ENCODE measurements around the gene SRRT.

SRRT gene, protein sequence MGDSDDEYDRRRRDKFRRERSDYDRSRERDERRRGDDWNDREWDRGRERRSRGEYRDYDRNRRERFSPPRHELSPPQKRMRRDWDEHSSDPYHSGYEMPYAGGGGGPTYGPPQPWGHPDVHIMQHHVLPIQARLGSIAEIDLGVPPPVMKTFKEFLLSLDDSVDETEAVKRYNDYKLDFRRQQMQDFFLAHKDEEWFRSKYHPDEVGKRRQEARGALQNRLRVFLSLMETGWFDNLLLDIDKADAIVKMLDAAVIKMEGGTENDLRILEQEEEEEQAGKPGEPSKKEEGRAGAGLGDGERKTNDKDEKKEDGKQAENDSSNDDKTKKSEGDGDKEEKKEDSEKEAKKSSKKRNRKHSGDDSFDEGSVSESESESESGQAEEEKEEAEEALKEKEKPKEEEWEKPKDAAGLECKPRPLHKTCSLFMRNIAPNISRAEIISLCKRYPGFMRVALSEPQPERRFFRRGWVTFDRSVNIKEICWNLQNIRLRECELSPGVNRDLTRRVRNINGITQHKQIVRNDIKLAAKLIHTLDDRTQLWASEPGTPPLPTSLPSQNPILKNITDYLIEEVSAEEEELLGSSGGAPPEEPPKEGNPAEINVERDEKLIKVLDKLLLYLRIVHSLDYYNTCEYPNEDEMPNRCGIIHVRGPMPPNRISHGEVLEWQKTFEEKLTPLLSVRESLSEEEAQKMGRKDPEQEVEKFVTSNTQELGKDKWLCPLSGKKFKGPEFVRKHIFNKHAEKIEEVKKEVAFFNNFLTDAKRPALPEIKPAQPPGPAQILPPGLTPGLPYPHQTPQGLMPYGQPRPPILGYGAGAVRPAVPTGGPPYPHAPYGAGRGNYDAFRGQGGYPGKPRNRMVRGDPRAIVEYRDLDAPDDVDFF

DNA sequence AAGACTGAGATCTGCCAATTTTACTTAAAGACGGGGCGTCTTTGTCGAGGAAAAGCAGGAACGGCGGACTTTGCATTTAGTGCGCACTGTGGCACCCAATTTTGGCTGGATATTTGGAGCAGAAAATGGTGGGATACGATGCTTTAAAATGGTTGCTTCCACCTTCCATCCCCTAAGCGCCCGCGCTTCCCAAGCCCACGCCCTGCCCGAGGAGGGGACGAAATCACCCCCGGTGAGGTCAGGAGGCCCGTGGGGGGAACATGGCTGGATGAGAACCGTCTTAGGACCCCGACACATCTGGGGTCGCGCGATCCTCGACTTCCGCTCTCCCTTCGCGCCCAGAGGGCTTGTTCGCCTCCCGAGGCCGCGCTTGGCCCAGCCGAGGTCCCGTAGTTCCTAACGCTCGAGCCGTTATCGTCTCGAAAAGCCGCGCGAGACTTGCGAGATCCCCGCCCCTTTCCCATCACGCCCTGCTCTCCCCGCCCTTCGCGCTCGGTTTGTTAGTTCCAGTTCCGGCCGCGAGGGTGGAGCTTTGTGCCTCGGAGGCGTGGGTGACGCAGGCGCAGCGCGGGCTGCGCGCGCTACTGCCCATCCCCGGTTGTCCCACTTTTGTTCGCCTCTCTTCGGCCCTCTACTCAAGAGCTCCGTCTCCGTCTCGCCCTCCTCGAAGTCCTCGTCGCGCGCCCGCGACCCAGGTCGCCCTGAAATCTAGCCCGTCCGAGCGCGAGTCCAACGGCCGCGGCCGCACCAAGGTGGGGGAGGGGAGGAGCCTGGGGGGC lies at the start of gene SRRT:
SRRT (plus strand) TSS at position 527 of the 779 bp plus-strand sequence. CDS start 488 bp downstream, outside the sequence.
- peak; percentile 98 for FAIRE-seq

DNA sequence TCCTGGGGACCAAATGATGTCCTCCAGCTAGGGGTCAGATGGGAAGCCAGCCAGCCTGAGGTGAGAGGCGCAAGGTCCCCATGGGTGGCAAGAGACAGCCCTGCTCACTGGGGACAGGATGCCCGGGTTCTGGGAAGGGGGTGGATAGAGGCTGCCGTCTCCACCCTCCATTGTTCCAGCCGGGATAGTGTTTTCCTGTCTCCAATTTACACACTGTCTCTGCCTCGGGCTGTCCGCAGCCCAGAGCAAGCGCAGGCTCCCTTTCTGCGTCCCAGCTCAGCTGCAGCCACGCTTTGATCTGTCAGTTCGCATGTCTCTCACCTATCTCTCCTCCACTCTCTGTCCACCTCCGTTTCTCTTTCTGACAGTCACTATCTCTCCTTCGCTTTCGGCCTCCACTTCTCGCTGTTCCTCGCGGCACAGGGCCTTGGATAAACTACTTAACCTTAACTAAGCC lies 49.7 kb upstream of the SRRT start:
- FAIRE-seq = no peak

DNA sequence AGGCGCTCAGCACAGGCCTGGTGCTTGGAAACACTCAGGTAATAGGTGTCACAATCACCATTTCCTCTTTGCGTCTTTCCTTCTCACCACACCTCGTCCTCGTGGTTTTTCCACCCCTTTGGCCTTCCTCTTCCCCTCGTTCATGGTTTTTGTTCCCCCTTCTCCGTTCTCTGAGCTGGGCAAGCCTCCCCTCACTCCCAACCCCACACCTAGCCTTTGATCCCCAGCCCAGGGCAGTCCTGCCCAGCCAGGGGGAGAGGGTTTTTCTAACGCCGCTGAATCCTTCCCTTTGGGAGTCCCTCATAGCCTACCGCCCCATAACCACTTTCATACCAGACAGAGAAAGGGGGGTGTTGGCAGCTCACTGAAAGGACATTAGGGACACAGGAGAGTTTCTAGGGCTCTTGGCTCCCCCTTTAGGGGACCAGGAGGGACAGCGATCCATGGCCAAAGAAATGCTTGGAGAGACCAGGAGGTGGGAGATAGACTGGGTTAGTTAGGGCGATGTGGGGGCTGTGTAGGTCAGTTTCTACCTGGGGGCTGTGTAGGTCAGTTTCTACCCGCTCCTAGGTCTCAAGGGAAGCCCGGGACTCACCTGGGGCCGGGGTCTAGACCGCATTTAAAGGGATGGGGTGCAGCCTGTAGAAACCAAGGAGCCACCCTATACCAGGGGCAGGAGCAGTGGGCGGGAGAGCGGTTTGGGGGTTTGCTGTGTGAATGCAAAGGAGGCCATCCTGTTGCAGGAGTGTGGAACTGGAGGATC lies 49.0 kb upstream of the SRRT start:
- FAIRE-seq = no peak

DNA sequence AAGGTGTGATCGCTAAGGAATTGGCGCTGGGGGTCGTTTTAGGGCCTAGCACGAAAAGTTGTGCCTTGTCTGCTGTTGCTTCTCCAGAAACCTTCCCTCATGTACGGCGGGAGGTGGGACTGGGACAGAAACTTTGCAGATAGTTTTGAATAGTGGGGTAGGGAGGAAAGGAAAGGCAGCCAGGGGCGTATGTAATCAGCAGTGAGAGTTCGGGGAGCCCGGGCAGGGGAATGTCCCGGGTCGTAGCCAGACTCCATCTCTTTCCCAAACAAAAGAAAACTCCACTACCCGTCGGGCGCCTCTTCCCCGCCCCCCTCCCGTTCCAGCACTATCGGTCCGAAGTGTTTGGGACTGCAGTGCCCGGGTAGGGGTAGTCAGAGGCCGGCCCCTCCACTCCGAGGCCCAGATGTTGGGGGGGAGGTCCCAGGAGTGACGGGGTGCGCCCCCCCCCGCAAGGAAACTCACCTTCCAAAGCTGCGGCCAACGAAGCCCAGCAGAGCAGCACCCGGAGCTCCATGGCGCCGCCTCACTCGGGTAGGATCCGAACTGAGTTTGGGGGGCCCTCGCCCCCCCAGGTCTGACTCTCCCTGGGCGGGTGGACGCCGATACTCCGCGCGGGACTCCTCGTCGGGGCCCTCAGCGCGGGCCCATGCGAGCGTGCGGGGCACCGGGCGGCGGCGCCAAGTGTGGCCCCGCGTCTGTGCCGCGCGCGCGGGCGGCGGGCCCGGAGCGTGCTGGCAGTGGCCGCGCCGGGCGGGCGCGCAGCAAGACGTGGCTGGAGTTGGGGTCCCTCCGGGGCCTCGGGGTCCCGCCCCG lies 48.2 kb upstream of the SRRT start:
- no peak for FAIRE-seq

DNA sequence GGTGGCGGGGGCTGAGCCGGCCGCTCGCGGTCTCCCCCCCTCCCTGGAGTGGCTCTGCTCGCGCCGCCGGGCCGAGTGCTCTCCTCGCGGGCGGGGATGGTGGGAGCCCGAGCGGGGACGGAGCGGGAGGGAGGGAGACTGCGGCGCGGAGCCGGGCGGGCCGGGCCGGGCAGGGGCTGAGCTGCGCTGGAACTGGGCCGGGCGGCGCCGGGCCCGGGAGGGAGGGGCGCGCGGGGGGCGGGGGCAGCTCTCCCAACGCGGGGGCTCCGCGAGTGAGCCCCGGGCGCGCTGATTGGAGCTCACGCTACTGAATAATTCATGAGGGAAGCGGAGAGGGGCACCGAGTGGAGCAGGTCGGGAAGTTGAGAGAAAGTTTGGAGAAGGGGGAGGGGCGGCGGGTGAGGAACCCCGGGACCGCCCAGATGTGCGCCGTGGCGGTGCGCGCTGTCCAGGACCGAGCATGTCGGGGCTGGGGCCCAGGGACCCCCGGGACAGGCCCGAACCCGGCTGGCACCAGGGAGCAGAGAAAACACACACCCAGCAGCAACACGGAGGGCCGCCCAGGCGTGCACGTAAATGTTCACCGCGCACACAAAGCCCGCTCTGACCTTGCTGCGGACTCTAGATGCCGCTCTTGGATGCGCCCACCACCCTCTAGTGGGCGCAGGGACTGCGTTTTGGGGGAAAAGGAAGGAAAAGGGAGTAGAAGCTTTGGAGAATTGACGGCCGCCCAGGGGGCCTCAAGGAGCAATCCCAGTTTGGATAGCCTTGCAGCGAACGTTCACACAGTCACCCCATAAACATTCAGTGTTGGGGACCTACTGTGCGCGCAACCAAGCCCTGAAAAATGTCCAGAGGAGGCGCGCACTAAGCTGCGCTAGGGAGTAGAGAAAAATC lies 47.3 kb upstream of the SRRT start, which contains the start of gene EPHB4:
EPHB4 (minus strand) TSS at position 194 of the 897 bp plus-strand sequence. CDS start 493 bp downstream, outside the sequence.
- no peak for FAIRE-seq

DNA sequence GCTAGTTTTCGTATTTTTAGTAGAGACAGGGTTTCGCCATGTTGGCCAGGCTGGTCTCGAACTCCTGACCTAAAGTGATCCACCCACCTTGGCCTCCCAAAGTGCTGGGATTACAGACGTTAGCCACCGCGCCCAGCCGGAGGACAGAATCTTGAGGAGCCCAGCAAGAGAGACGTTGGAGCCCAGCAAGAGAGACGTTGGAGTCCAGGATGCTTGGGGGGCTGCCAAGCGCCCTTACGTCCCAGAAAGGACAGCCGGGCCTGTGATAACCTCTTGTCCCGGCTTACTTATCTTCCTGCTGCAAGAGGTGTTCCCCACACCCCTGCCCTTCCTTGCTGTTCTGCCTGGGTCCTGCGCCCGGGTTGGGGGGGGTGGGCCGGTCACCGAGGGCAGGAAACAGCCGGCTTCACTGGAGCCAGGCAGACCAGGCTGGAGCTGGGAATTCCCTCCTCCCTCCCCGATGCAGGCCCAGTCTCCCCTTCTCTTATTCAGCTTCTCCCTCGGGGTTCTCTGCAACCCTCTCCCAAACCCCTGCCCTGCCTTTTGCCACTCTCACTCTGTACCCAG lies 45.7 kb upstream of the SRRT start:
- no peak for FAIRE-seq

DNA sequence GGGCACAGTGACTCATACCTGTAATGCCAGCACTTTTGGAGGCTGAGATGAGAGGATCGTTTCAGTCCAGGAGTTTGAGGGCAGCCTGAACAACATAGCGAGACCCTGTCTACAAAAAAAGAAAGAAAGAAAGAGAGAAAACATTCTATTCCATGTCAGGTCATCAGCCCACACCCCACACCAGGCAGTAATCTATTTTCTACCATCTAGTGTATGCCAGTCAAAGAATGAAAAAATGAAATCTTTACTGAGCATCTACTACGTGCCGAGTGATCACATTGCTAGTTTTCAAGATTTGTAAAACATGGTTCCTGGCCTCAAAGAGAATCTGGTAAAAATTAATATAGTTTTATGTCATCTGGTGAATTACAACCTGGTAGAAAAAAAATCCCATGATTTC lies 44.5 kb upstream of the SRRT start:
- no peak for FAIRE-seq

DNA sequence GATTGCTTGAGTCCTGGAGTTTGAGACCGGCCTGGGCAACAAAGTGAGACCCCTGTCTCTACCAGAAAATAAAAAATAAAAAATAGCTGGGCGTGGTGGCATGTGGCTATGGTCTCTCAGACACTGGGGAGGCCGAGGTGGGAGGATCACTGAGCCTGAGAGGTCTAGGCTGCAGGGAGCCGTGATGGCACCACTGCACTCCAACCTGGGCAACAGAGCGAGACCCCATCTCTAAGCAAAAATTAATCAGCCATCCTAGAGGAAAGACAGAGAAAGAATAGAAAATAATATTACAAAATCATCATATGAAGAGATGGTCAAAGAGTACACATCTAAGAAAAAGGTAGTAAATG lies 42.6 kb upstream of the SRRT start:
- FAIRE-seq = no peak

DNA sequence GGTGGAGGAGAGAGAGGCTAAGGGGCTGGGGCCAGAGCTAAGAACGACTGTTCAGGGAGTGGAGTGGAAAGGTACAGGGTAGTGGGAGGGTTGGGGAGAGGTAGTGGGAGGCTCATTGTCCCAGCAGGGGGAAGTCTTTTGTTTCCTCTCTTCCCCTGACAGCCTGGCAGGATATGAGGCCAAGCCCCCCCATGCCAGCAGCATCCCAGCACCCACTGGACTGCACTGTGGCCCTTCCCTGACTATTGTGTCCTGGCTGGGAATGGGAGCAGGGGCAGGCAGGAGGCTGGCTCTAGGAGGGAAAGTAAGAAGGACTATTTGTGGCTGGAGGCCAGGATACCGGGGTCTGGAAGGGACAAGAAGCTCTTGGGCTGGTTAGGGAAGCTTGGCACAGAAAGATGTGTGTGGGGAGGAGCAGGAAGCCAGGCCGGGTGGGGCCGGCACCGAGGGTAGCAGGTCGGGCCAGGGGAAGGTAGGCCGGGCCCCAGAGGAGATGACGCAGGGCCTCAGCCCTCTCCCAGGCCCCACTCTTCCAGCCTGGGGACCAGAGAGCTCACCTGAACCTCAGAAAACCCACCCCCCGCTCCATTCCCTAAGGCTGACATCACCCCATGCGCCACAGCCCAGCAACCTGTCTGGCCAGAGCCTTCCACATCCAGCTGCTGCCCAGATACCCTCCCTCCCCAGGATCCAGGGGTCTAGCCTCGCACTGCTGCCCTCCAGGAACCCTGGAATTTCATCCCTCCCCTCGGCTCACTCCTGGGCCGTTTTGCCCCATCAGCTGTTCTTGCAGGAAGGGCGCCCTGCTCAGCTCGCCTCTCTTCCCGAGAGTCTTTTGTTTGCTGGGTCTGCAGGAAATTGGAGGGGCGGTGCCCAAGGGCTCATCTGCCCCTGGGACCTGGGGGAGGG lies 38.7 kb upstream of the SRRT start:
- FAIRE-seq = no peak

DNA sequence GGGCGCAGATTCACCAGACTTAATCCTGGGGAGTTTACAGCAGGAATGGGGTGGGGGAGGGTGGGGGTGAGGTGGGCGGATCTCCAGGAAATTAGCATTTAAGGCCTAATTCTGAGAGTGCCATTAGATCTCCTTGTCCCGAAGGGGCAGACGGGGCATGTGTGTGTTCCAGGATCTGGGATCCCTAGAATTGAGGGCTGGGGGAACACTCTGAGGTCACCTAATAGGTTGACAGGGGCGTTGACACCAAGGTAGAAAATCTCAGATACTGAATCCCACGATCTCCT lies 38.1 kb upstream of the SRRT start:
- FAIRE-seq = no peak

DNA sequence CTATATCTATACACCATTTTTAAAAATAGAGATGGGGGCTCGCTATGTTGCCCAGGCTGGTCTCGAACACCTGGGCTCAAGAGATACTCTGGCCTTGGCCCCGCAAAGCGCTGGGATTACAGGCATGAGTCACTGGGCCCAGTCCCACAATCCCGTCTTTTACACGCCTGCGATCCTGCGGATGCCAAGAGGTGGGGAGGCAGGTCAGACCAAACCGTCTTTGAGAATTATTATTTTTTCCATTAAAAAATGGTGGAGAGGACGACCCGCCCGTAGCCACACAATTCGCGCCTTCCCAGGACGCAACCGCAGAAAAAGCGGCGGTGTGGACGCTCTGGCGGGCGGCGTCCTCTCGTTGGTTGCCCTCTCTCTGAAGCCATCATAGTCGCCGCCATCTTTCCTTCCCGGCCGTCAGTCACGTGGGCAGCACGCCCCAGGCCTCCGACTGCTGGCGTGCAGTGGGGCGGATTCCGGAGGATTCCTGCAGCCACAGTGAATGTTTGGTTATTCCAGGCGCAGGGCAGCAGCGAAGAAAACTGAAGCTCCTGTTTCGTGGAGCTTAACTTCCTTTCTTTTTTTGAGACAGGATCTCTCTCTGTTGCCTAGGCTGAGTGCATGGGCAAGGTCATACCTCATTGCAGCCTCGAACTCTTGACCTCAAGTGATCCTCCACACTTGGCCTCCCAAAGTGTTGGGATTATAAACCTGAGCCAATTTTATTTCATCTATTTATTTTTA lies 37.6 kb upstream of the SRRT start:
- FAIRE-seq = peak; percentile 96

DNA sequence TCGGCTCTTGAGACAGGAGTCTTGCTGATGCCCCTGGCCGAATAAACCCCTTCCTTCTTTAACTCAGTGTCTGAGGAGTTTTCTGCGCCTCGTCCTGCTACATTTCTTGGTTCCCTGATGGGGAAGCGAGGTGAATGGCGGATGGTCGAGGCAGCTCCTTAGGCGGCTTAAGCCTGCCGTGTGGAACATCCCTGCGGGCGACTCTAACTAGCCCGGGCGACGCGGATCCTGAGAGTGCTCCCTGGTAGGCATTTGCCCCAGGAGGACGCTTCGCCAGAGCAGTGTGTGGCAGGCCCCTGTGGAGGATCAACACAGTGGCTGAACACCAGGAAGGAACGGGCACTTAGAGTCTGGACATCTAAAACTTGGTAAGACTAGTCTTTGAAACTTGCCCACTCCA lies 35.5 kb upstream of the SRRT start:
- FAIRE-seq = no peak

DNA sequence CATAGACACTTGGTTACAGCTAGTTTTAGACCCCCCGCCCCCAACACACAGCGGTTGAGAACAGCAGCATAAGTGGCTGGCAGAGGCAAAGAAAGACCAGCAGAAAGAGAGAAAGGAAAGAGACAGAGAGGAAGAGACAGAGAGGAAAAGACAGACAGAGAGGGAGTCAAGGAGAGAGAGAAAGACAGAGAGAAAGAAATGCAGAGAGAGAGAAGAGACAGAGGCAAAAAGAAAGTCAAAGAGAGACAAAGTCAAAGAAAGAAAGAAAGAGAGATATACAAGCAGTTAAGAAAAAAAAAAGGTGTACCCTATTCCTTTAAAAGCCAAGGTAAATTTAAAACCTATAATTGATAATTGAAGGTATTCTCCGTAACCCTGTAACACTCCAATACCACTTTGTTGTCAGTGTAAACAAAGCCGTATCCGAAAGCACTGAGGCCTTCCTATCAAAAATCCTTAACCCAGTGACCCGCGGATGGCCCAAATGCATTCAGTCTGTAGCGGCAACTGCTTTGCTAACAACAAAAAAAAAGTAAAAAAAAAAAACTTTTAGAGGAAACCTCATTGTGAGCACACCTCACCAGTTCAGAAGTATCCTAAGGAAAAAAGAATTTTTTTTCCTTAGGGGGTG lies 34.3 kb upstream of the SRRT start:
- no peak for FAIRE-seq

DNA sequence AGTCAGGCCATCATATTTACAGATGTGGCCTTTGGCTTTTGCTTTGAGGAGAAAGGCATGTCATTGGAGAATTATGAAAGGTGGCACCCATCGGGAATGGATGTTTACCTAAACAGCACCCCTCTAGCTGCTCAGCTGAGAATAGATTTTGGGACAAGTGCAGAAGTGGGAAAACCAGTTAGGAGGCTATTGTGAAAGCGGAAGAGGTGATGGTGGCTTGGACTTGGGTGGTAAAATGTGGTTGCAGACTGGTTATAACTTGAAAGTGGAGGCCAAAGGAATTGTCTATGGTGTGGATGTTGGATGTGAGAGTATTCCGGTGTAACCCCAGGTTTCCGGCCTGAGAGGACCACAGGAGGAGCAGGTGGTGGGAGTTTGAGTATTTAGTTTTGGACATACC lies 27.5 kb upstream of the SRRT start:
- no peak for FAIRE-seq

DNA sequence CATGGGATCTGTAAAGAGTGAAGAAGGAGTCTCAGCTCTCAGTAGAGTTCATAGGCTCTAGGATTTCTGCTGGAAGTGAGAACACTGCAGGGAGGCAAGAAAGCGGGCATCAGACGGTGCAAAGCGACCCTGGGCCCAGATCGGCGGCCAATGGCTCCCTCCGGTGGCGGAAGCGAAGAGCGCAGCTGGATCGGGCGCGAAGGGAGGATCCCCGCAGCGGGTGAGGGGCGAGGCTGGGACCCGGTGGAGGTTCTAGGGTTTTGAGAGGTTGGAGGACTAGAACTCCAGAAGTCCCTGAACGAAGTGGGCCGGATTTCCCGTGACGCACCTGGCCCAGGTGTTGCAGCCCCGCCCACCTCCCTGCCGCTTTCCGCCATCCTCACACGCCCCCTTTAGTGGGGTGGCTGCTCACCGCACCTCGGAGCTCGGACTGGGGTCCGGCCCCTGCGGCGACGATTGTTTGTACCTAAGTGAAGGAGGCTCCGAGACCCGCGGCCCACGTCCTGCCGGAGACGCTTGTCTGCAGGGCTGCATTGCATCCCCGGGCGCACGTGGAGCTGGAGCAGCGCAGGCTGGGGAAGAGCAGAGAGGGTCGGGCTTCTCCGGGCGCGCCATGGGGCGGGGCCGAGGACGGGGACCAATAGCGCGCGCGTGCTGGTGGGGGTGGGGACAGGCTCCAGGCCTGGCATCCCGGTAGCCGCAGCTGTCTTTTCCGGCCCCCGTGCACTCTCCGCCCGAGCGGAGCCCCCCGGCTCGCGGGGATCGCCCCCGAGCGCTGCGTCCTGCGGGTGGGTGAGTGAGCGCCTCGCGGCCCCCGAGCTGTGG lies 22.6 kb upstream of the SRRT start, which contains the start of gene SLC12A9:
SLC12A9 (plus strand) TSS at position 666 of the 825 bp plus-strand sequence. CDS start 1,485 bp downstream, outside the sequence.
- peak; percentile 57 for FAIRE-seq

DNA sequence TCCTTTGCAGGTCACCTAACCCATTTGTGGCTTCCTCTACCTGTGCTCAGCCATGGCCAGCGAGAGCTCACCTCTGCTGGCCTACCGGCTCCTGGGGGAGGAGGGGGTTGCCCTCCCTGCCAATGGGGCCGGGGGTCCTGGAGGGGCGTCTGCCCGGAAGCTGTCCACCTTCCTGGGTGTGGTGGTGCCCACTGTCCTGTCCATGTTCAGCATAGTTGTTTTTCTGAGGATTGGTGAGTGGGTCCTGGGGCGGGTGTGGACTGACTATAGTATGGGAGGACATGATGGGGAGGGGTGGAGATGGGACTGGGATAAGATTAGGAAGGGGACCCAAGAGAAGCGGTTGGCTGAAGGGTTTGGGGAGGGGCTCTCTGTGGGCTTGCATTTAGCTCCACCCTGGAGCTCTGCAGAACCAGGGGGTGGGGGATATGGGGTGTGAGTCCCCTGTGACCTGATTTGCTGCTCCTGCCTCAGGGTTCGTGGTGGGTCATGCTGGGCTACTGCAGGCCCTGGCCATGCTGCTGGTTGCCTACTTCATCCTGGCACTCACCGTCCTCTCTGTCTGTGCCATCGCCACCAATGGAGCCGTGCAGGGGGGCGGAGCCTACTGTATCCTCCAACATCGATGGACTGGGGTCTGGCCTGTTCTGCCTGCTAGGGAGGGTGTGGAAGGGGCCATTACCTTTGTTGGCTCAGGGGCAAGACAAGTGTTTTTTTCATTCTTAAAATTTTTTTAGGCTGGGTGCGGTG lies 20.6 kb upstream of the SRRT start:
- no peak for FAIRE-seq

Data from A204.1 (cell line).